H1 (cell line): ENCODE results near the gene TNIK. TPM values are rescaled to one million over a fixed set of nuclear protein-coding genes. Genes with fewer than 3 reads are reported as not detected.

ENCODE experiments used
- CTCF ChIA-PET: fragments of 300-600 bp; sonication (Branson Sonifier 250); formaldehyde crosslinking; loops from one replicate; lab custom pipeline; 2021; ENCODE audit not compliant: partially characterized antibody; lab: Charles Lee
- POLR2A ChIA-PET: fragments of 300-600 bp; sonication (Branson Sonifier 250); formaldehyde crosslinking; loops from one replicate; lab custom pipeline; 2021; ENCODE audit warnings: inconsistent platforms; ENCODE audit not compliant: partially characterized antibody; lab: Charles Lee
- DNase-seq, 2 experiments: peaks; one replicate each; pipeline versions ENCODE4 v3.0.0 to v3.0.0-alpha.2; 2010 to 2022; ENCODE audit warnings: low spot score in 2 of 2, low read depth in 1 of 2, mixed read lengths in 1 of 2
- FAIRE-seq: peaks from 2 replicates; lab custom pipeline; 2011; peaks lifted over from hg19 to GRCh38; lab: Jason Lieb, UNC
- H2AFZ ChIP-seq: 2 replicates; pipeline ENCODE4 v1.8.1; 2012; ENCODE audit warnings: low read length, inconsistent platforms
- H2AK5ac ChIP-seq: 2 replicates; pipeline ENCODE4 v1.6.1; 2013; ENCODE audit warnings: low read depth, low read length
- H2BK120ac ChIP-seq: replicated peaks from 2 replicates; pipeline ENCODE3; 2013; ENCODE audit warnings: low read depth, low read length, inconsistent platforms
- H2BK12ac ChIP-seq: 2 replicates; pipeline ENCODE4 v1.6.1; 2013; ENCODE audit warnings: low read depth, low read length
- H2BK15ac ChIP-seq: 2 replicates; pipeline ENCODE4 v1.6.1; 2013; ENCODE audit warnings: low read length
- H2BK20ac ChIP-seq: 2 replicates; pipeline ENCODE4 v1.6.1; 2013; ENCODE audit warnings: low read length
- H2BK5ac ChIP-seq: 2 replicates; pipeline ENCODE4 v1.6.1; 2013; ENCODE audit warnings: low read depth, low read length
- H3K14ac ChIP-seq: 2 replicates; pipeline ENCODE4 v1.6.1; 2013; ENCODE audit warnings: inconsistent platforms; ENCODE audit not compliant: insufficient read length
- H3K18ac ChIP-seq: 2 replicates; pipeline ENCODE4 v1.6.1; 2013; ENCODE audit warnings: low read length; ENCODE audit errors: extremely low read depth
- H3K23ac ChIP-seq: 2 replicates; pipeline ENCODE4 v1.6.1; 2013; ENCODE audit warnings: inconsistent platforms; ENCODE audit not compliant: insufficient read length
- H3K23me2 ChIP-seq: 2 replicates; pipeline ENCODE4 v1.6.1; 2013; ENCODE audit warnings: low read depth, low read length
- H3K27ac ChIP-seq: 2 replicates; pipeline ENCODE4 v1.6.1; 2011; ENCODE audit warnings: low read depth, low read length, inconsistent platforms
- H3K27me3 ChIP-seq, 4 experiments: replicated peaks in 1 of 4; 1 replicate in 1 of 4; 2 replicates in 3 of 4; pipeline versions ENCODE4 v1.6.1 to v1.8.1; 2011 to 2013; ENCODE audit warnings: low read length in 3 of 4, mild to moderate bottlenecking in 3 of 4, inconsistent platforms in 2 of 4, mixed read lengths in 2 of 4, moderate library complexity in 1 of 4; ENCODE audit not compliant: control insufficient read depth in 3 of 4, insufficient read depth in 3 of 4; ENCODE audit errors: extremely low read depth in 1 of 4
- H3K36me3 ChIP-seq, 4 experiments: 2 replicates each; pipeline versions ENCODE4 v1.6.1 to v1.8.1; 2011 to 2013; ENCODE audit warnings: mild to moderate bottlenecking in 4 of 4, low read length in 3 of 4, moderate library complexity in 2 of 4, control low read depth in 1 of 4, inconsistent platforms in 1 of 4; ENCODE audit not compliant: insufficient read depth in 4 of 4, control insufficient read depth in 2 of 4
- H3K4ac ChIP-seq: replicated peaks from 2 replicates; pipeline ENCODE3; 2013; ENCODE audit warnings: low read length, low read depth, mixed read lengths, inconsistent platforms; ENCODE audit not compliant: insufficient read length
- H3K4me1 ChIP-seq, 4 experiments: replicated peaks in 1 of 4; 1 replicate in 1 of 4; 2 replicates in 3 of 4; pipeline versions ENCODE4 v1.6.1 to v1.8.1; 2011 to 2013; ENCODE audit warnings: low read length in 3 of 4, inconsistent platforms in 2 of 4, mixed read lengths in 1 of 4; ENCODE audit not compliant: insufficient read depth in 4 of 4, control insufficient read depth in 3 of 4
- H3K4me2 ChIP-seq, 2 experiments: 2 replicates each; pipeline versions ENCODE4 v1.6.1 to v1.8.1; 2011 to 2013; ENCODE audit warnings: low read depth in 2 of 2, low read length in 2 of 2, control low read depth in 1 of 2, inconsistent platforms in 1 of 2, mild to moderate bottlenecking in 1 of 2; ENCODE audit not compliant: insufficient read depth in 1 of 2
- H3K4me3 ChIP-seq, 4 experiments: fragments of 200-600, 300-600 bp in 1 of 4; sonication (generic), shearing (Covaris generic), sonication (Bioruptor Twin) in 1 of 4; 2 replicates each; pipeline versions ENCODE4 v1.5.1 to v1.8.1; 2011 to 2016; ENCODE audit warnings: low read length in 4 of 4, low read depth in 3 of 4, control low read depth in 2 of 4, inconsistent platforms in 2 of 4, mild to moderate bottlenecking in 2 of 4, mixed read lengths in 1 of 4, moderate library complexity in 1 of 4; ENCODE audit not compliant: insufficient read depth in 2 of 4; ENCODE audit errors: extremely low read depth in 1 of 4
- H3K56ac ChIP-seq: replicated peaks from 2 replicates; pipeline ENCODE3; 2013; ENCODE audit warnings: low read depth, mild to moderate bottlenecking, mixed read lengths, low read length, inconsistent platforms; ENCODE audit not compliant: insufficient read length
- H3K79me1 ChIP-seq: 2 replicates; pipeline ENCODE4 v1.6.1; 2013; ENCODE audit warnings: low read depth, low read length, control low read depth
- H3K79me2 ChIP-seq, 2 experiments: 2 replicates each; pipeline versions ENCODE4 v1.6.1 to v1.8.1; 2012 to 2013; ENCODE audit warnings: low read length in 2 of 2, mild to moderate bottlenecking in 2 of 2, inconsistent platforms in 1 of 2; ENCODE audit not compliant: insufficient read depth in 2 of 2, control insufficient read depth in 1 of 2
- H3K9ac ChIP-seq, 4 experiments: replicated peaks in 1 of 4; 1 replicate in 1 of 4; 2 replicates in 3 of 4; pipeline versions ENCODE4 v1.6.1 to v1.8.1; 2011 to 2013; ENCODE audit warnings: low read depth in 3 of 4, low read length in 3 of 4, control low read depth in 2 of 4, mild to moderate bottlenecking in 2 of 4, moderate library complexity in 2 of 4, inconsistent platforms in 1 of 4; ENCODE audit errors: extremely low read depth in 1 of 4
- H3K9me3 ChIP-seq, 2 experiments: 2 replicates each; pipeline versions ENCODE4 v1.6.1 to v1.8.1; 2012 to 2013; ENCODE audit warnings: mild to moderate bottlenecking in 2 of 2, moderate library complexity in 2 of 2, control low read depth in 1 of 2, inconsistent platforms in 1 of 2, low read depth in 1 of 2, low read length in 1 of 2, mixed read lengths in 1 of 2; ENCODE audit not compliant: insufficient read depth in 2 of 2
- H4K20me1 ChIP-seq, 2 experiments: replicated peaks in 1 of 2; 2 replicates each; pipeline versions ENCODE3 to v1.8.1; 2011 to 2013; ENCODE audit warnings: inconsistent platforms in 2 of 2, low read length in 2 of 2, mild to moderate bottlenecking in 1 of 2; ENCODE audit not compliant: insufficient read depth in 2 of 2, control insufficient read depth in 1 of 2
- H4K5ac ChIP-seq: 2 replicates; pipeline ENCODE4 v1.6.1; 2013; ENCODE audit warnings: low read length, low read depth, mixed read lengths, inconsistent platforms; ENCODE audit not compliant: insufficient read length
- H4K8ac ChIP-seq: 2 replicates; pipeline ENCODE4 v1.8.0; 2013; ENCODE audit warnings: mild to moderate bottlenecking, moderate library complexity, low read length, inconsistent platforms; ENCODE audit not compliant: insufficient read depth; ENCODE audit errors: extremely low read depth
- H4K91ac ChIP-seq: replicated peaks from 2 replicates; pipeline ENCODE3; 2013; ENCODE audit warnings: low read length, mixed read lengths, inconsistent platforms; ENCODE audit not compliant: insufficient read length
- BACH1 ChIP-seq: IDR thresholded peaks from 2 replicates; pipeline ENCODE4 v1.6.1; 2012; ENCODE audit warnings: low read length, improper control_type of control experiment
- BCL11A ChIP-seq, 2 experiments: IDR thresholded peaks; one replicate each; pipeline ENCODE4 v1.6.1; 2011; ENCODE audit warnings: low read depth in 2 of 2, low read length in 2 of 2, mild to moderate bottlenecking in 2 of 2
- CEBPB ChIP-seq: IDR thresholded peaks from 2 replicates; pipeline ENCODE4 v1.6.1; 2012; ENCODE audit warnings: low read depth, low read length
- CHD2 ChIP-seq: IDR thresholded peaks from 2 replicates; pipeline ENCODE4 v1.6.1; 2012; ENCODE audit warnings: low read length, improper control_type of control experiment
- POLR2A ChIP-seq, 2 experiments: IDR thresholded peaks; 1 replicate in 1 of 2; 2 replicates in 1 of 2; pipeline ENCODE4 v1.6.1; 2011; ENCODE audit warnings: low read depth in 2 of 2, low read length in 2 of 2, mild to moderate bottlenecking in 2 of 2; ENCODE audit errors: control extremely low read depth in 1 of 2
- RFX5 ChIP-seq: IDR thresholded peaks from 2 replicates; pipeline ENCODE4 v1.6.1; 2011; ENCODE audit warnings: low read depth, low read length, improper control_type of control experiment, borderline replicate concordance
- SAP30 ChIP-seq: fragments of 300-600 bp; sonication (generic); IDR thresholded peaks from 2 replicates; pipeline ENCODE4 v1.7.1; 2012; ENCODE audit warnings: low read length, moderate library complexity, mild to moderate bottlenecking, inconsistent platforms; ENCODE audit not compliant: insufficient read depth, insufficient replicate concordance
- SUZ12 ChIP-seq: fragments of 200-600 bp; sonication (generic); IDR thresholded peaks from 2 replicates; pipeline ENCODE4 v1.6.1; 2012; ENCODE audit warnings: mild to moderate bottlenecking, inconsistent platforms, low read length, moderate library complexity, mixed read lengths
- WGBS, 2 experiments: shearing (Covaris generic) in 1 of 2; methylation state at CpG; one replicate each; pipeline versions ENCODE4 v1.1.6 to v1.1.7; 2013 to 2015; ENCODE audit warnings: low lambda C conversion rate in 2 of 2, mixed read lengths in 2 of 2, inconsistent platforms in 1 of 2, low coverage in 1 of 2, missing lambda C conversion rate in 1 of 2; ENCODE audit not compliant: insufficient replicate concordance in 2 of 2, insufficient coverage in 1 of 2, insufficient read length in 1 of 2; ENCODE audit errors: extremely low coverage in 1 of 2, missing lambda C conversion rate in 1 of 2; 5-methylcytosine and 5-hydroxymethylcytosine counted together
- polyA plus RNA-seq, 7 experiments: library from polyadenylated mRNA; depleted of rRNA in 3 of 7; stranded (reverse) in 5 of 7; unstranded in 2 of 7; fragments of >200 nt in 5 of 7; fragments of 200-250 nt in 2 of 7; gene quantifications; 1 replicate in 5 of 7; 2 replicates in 1 of 7; 4 replicates in 1 of 7; pipeline versions ENCODE4 v1.2.1 to v1.2.3, GENCODE V29; 2011 to 2013; ENCODE audit warnings: missing spikeins in 2 of 7, mixed read lengths in 2 of 7
- total RNA-seq: library from RNA; stranded (reverse); fragmentation: NEBNext Ultra II Directional; extraction: Animal tissue kit (Norgen Biotek cat#: 25700); gene quantifications from 2 replicates; pipeline ENCODE4 v1.2.1, GENCODE V29; 2021

Gene TNIK
- total and polyA plus RNA-seq, 2 of the 8 experiments (the other 6 are each of a cell fraction or from before 2014, with no cell fraction given) = 7.4 to 42.0 TPM

GRCh38 chr3:171054231-171054630 is 406.0 kb downstream of the TNIK start:
- CTCF ChIA-PET = interaction anchor here (0.8 to 2.1 kb wide), 4 partner anchors 35 to 92 kb away, joined by 3 to 6 read pairs (median 3); no protein-coding TSS in a partner anchor
- no peak for FAIRE-seq
- H4K5ac ChIP-seq = no peak overlapping the region
- H3K14ac ChIP-seq = no peak overlapping the region
- H3K56ac ChIP-seq = no peak overlapping the region
- H3K4ac ChIP-seq = no peak overlapping the region
- no peaks in the 10 kb centered on the region for H3K23me2 ChIP-seq
- no peaks in the 10 kb centered on the region for H3K27me3 ChIP-seq
- no peaks in the 10 kb centered on the region for H4K20me1 ChIP-seq
- no peaks in the 10 kb centered on the region for H3K9me3 ChIP-seq
- no peaks in the 10 kb centered on the region for H3K79me1 ChIP-seq
- no peaks in the 10 kb centered on the region for H3K36me3 ChIP-seq
- no peak overlapping the region for H4K91ac ChIP-seq
- TF ChIP-seq SAP30 (no peak), BCL11A (IDR thresholded peaks at IDR 0.05; ENCODE audit: low read depth in 2 of 2, low read length in 2 of 2) (no peak), POLR2A (IDR thresholded peaks at IDR 0.05; ENCODE audit: control extremely low read depth in 1 of 2, low read depth in 2 of 2, low read length in 2 of 2) (no peak), RFX5 (no peak), CHD2 (no peak), BACH1 (no peak), CEBPB (no peak), SUZ12 (no peak)
- TF ChIP-seq, all 59 proteins: peak for 0
- WGBS, 2 experiments = 82% methylated on average over 1 of the region's 1 CpG; no CpG with 5 or more reads in 1 of the 2 experiments
- H3K79me2 ChIP-seq = no peaks in the 10 kb centered on the region
- H2AFZ ChIP-seq = no peak overlapping the region
- peaks cover 0 to 4% (median 0%) of the 10 kb centered on the region in 4 experiments; a peak in 1 of 7 replicates for H3K4me1 ChIP-seq
- no peak overlapping the region for H2BK15ac ChIP-seq
- no peak overlapping the region for H4K8ac ChIP-seq
- no peak overlapping the region for H3K4me2 ChIP-seq
- no peak overlapping the region for H3K18ac ChIP-seq
- H3K27ac ChIP-seq = no peak overlapping the region
- POLR2A ChIA-PET = no interaction called here
- no peak overlapping the region for H2BK12ac ChIP-seq
- no peak overlapping the region for H3K23ac ChIP-seq
- H2BK20ac ChIP-seq = no peak overlapping the region
- no peak overlapping the region for H3K4me3 ChIP-seq
- H2AK5ac ChIP-seq = no peak overlapping the region
- DNase-seq = no peak
- no peak overlapping the region for H3K9ac ChIP-seq
- H2BK5ac ChIP-seq = no peak overlapping the region
- H2BK120ac ChIP-seq = no peak overlapping the region
